ENCODE data around the gene CLK1. TPM values are rescaled to one million over a fixed set of nuclear protein-coding genes. Genes with fewer than 3 reads are reported as not detected.

CLK1 gene
- total RNA-seq, 4 donors from 2014 or later = 94.3 to 177 (median 108) TPM

GRCh38 chr2:200814917-200815316 is 49.5 kb downstream of the CLK1 start:
- WGBS = 73% methylated on average over 1 of the region's 1 CpG
- no peak for DNase-seq (ENCODE audit: extremely low spot score)
- intact Hi-C loops (cut with DNase I) = loop anchor here (5.0 kb wide), 1 partner anchor 47 kb away; the partner anchor contains the start of gene CLK1
- Histone ChIP-seq H3K4me1 (peaks cover 26 to 69% (median 67%) of the 10 kb centered on the region in 4 donors), H3K36me3 (peaks cover 44 to 69% (median 54%) of the 10 kb centered on the region in 4 donors), H3K27ac (replicated peaks in 1 of 4) (peak overlapping the region; percentile 98 to 100 (median 99)), H3K27me3 (no peaks in the 10 kb centered on the region), H3K9me3 (no peaks in the 10 kb centered on the region), H3K4me3 (peak overlapping the region in 3 of 4 donors; percentile 5 to 80 (median 21))
- no peak for TF ChIP-seq POLR2A (IDR thresholded peaks at IDR 0.05; ENCODE audit: low read depth)
- TF ChIP-seq POLR2AphosphoS5 (IDR thresholded peaks at IDR 0.05) = peak; percentile 71 to 73
- no peak for TF ChIP-seq EP300 (IDR thresholded peaks at IDR 0.05)
- no peak for TF ChIP-seq CTCF (IDR thresholded peaks at IDR 0.05)

GRCh38 chr2:200814276-200814815 is 50.1 kb downstream of the CLK1 start:
- DNase-seq (ENCODE audit: extremely low spot score) = no peak
- Histone ChIP-seq H3K4me1 (peaks cover 26 to 70% (median 67%) of the 10 kb centered on the region in 4 donors), H3K27me3 (no peaks in the 10 kb centered on the region), H3K9me3 (no peaks in the 10 kb centered on the region), H3K4me3 (peak overlapping the region; percentile 80 to 100 (median 90)), H3K36me3 (peaks cover 38 to 63% (median 48%) of the 10 kb centered on the region in 4 donors), H3K27ac (replicated peaks in 1 of 4) (peak overlapping the region; percentile 98 to 100 (median 99))
- WGBS = 69% methylated on average over 3 of the region's 3 CpGs
- no peak for TF ChIP-seq POLR2AphosphoS5 (IDR thresholded peaks at IDR 0.05)
- TF ChIP-seq POLR2A (IDR thresholded peaks at IDR 0.05; ENCODE audit: low read depth) = no peak
- no peak for TF ChIP-seq CTCF (IDR thresholded peaks at IDR 0.05)
- no peak for TF ChIP-seq EP300 (IDR thresholded peaks at IDR 0.05)
- intact Hi-C loops (cut with DNase I) = loop anchor here (5.0 kb wide), 1 partner anchor 48 kb away; the partner anchor contains the start of gene CLK1

GRCh38 chr2:200812122-200813022 is 52.1 kb downstream of the CLK1 start:
- TF ChIP-seq CTCF (IDR thresholded peaks at IDR 0.05) = peak; percentile 50 to 62 (median 55)
- no peak for TF ChIP-seq EP300 (IDR thresholded peaks at IDR 0.05)
- peak; percentile 48 for TF ChIP-seq POLR2A (IDR thresholded peaks at IDR 0.05; ENCODE audit: low read depth)
- peak in 1 of 2 donors; percentile 70 for TF ChIP-seq POLR2AphosphoS5 (IDR thresholded peaks at IDR 0.05)
- peaks cover 26 to 63% (median 59%) of the 10 kb centered on the region in 4 donors for H3K4me1 ChIP-seq
- DNase-seq (ENCODE audit: extremely low spot score) = peak; percentile 93
- WGBS = under 1% methylated on average over 11 of the region's 70 CpGs
- peak overlapping the region; percentile 80 to 100 (median 90) for H3K4me3 ChIP-seq
- intact Hi-C loops (cut with DNase I) = loop anchor here (5.0 kb wide), 1 partner anchor 50 kb away; the partner anchor contains the start of gene CLK1
- peak overlapping the region; percentile 98 to 100 (median 99) for H3K27ac ChIP-seq (replicated peaks in 1 of 4)
- H3K36me3 ChIP-seq = peaks cover 19 to 43% (median 28%) of the 10 kb centered on the region in 4 donors
- H3K27me3 ChIP-seq = no peaks in the 10 kb centered on the region
- no peaks in the 10 kb centered on the region for H3K9me3 ChIP-seq

- DNase-seq (ENCODE audit: extremely low spot score) = peak; percentile 98
- Histone ChIP-seq H3K4me1 (peaks cover 26 to 55% (median 53%) of the 10 kb centered on the region in 4 donors), H3K9me3 (no peaks in the 10 kb centered on the region), H3K27me3 (no peaks in the 10 kb centered on the region), H3K36me3 (peaks cover 10 to 35% (median 20%) of the 10 kb centered on the region in 4 donors), H3K4me3 (peak within 1 kb of the TSS; percentile 80 to 100 (median 90)), H3K27ac (replicated peaks in 1 of 4) (peak within 1 kb of the TSS; percentile 98 to 100 (median 99))
- 1% methylated on average over 16 of the region's 75 CpGs for WGBS
- TF ChIP-seq POLR2AphosphoS5 (IDR thresholded peaks at IDR 0.05) = peak; percentile 95 to 99
- TF ChIP-seq CTCF (IDR thresholded peaks at IDR 0.05) = no peak
- TF ChIP-seq EP300 (IDR thresholded peaks at IDR 0.05) = no peak
- TF ChIP-seq POLR2A (IDR thresholded peaks at IDR 0.05; ENCODE audit: low read depth) = peak; percentile 97
- intact Hi-C loops (cut with DNase I) = loop anchor here (2.0 to 5.0 kb wide), 2 partner anchors 51 to 99 kb away; partner anchors contain the start of gene CLK1
Measured at GRCh38 chr2:200811333-200812121, 52.9 kb downstream of the CLK1 start, which contains the start of gene BZW1. Gene BZW1, plus strand, starts transcription at chr2:200811910. Its CDS starts 1,308 bp downstream, at chr2:200813218.
